ENCODE results near the gene CABP2.

The CABP2 gene

GRCh38 chr11:67535561-67535960, 12.3 kb upstream of the CABP2 start:
- peaks cover 42% of the 10 kb centered on the region for H3K9me3 ChIP-seq (ENCODE audit: insufficient read depth, low read depth, low read length)
- H3K4me1 ChIP-seq (ENCODE audit: insufficient read depth, low read length), result no peaks in the 10 kb centered on the region
- H3K36me3 ChIP-seq (ENCODE audit: insufficient read depth, low read depth, low read length), result no peaks in the 10 kb centered on the region
- no peak overlapping the region for H3K9ac ChIP-seq (ENCODE audit: low read depth, low read length)
- H3K27me3 ChIP-seq (ENCODE audit: insufficient read depth, low read length), result no peaks in the 10 kb centered on the region
- H3K4me3 ChIP-seq (ENCODE audit: low read length), result no peak overlapping the region
- H3K27ac ChIP-seq (ENCODE audit: low read length), result no peak overlapping the region

GRCh38 chr11:67534070-67534679, 10.9 kb upstream of the CABP2 start:
- Histone ChIP-seq H3K9me3 (ENCODE audit: insufficient read depth, low read depth, low read length) (peaks cover 42% of the 10 kb centered on the region), H3K27ac (ENCODE audit: low read length) (no peak overlapping the region), H3K9ac (ENCODE audit: low read depth, low read length) (no peak overlapping the region)

GRCh38 chr11:67532889-67533288, 9.6 kb upstream of the CABP2 start:
- Histone ChIP-seq H3K4me1 (ENCODE audit: insufficient read depth, low read length) (no peaks in the 10 kb centered on the region), H3K9ac (ENCODE audit: low read depth, low read length) (no peak overlapping the region), H3K27ac (ENCODE audit: low read length) (no peak overlapping the region), H3K27me3 (ENCODE audit: insufficient read depth, low read length) (no peaks in the 10 kb centered on the region), H3K9me3 (ENCODE audit: insufficient read depth, low read depth, low read length) (peaks cover 39% of the 10 kb centered on the region), H3K36me3 (ENCODE audit: insufficient read depth, low read depth, low read length) (no peaks in the 10 kb centered on the region), H3K4me3 (ENCODE audit: low read length) (no peak overlapping the region)

More at GRCh38 chr11:67534070-67534679, 10.9 kb upstream of the CABP2 start:
- no peak overlapping the region for H3K4me3 ChIP-seq (ENCODE audit: low read length)
- no peaks in the 10 kb centered on the region for H3K36me3 ChIP-seq (ENCODE audit: insufficient read depth, low read depth, low read length)
- H3K4me1 ChIP-seq (ENCODE audit: insufficient read depth, low read length), result no peaks in the 10 kb centered on the region
- H3K27me3 ChIP-seq (ENCODE audit: insufficient read depth, low read length), result no peaks in the 10 kb centered on the region

GRCh38 chr11:67530282-67530592, 7.0 kb upstream of the CABP2 start:
- H3K9me3 ChIP-seq (ENCODE audit: insufficient read depth, low read depth, low read length), result peaks cover 26% of the 10 kb centered on the region
- H3K27me3 ChIP-seq (ENCODE audit: insufficient read depth, low read length), result no peaks in the 10 kb centered on the region
- no peak overlapping the region for H3K9ac ChIP-seq (ENCODE audit: low read depth, low read length)
- no peak overlapping the region for H3K27ac ChIP-seq (ENCODE audit: low read length)
- no peak overlapping the region for H3K4me3 ChIP-seq (ENCODE audit: low read length)
- no peaks in the 10 kb centered on the region for H3K4me1 ChIP-seq (ENCODE audit: insufficient read depth, low read length)
- H3K36me3 ChIP-seq (ENCODE audit: insufficient read depth, low read depth, low read length), result no peaks in the 10 kb centered on the region

DNA sequence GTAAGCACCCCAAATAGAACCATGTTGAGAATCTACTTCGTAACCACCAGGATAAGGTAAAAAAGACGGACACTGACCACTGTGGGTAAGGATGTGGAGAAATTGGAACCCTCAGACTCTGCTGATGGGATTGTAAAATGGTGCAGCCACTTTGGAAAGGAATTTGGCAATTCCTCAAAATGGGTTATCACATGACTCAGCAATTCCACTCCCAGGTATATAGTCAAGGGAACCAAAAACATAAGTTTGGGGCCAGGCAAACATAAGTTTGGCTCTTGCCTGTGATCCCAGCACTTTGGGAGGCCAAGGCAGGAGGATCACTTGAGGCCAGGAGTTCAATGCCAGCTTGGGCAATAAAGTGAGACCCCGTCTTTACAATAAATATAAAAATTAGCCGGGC, 5.1 kb upstream of the CABP2 start:
- no peak overlapping the region for H3K27ac ChIP-seq (ENCODE audit: low read length)
- H3K9ac ChIP-seq (ENCODE audit: low read depth, low read length), result no peak overlapping the region
- H3K4me3 ChIP-seq (ENCODE audit: low read length), result no peak overlapping the region
- peaks cover 11% of the 10 kb centered on the region for H3K9me3 ChIP-seq (ENCODE audit: insufficient read depth, low read depth, low read length)
- H3K4me1 ChIP-seq (ENCODE audit: insufficient read depth, low read length), result no peaks in the 10 kb centered on the region
- H3K36me3 ChIP-seq (ENCODE audit: insufficient read depth, low read depth, low read length), result no peaks in the 10 kb centered on the region
- H3K27me3 ChIP-seq (ENCODE audit: insufficient read depth, low read length), result no peaks in the 10 kb centered on the region

- Histone ChIP-seq H3K4me3 (ENCODE audit: low read length) (no peak overlapping the region), H3K9me3 (ENCODE audit: insufficient read depth, low read depth, low read length) (no peaks in the 10 kb centered on the region)
Observed at GRCh38 chr11:67525275-67525976, 2.2 kb upstream of the CABP2 start.

GRCh38 chr11:67524480-67524808, 1.2 kb upstream of the CABP2 start:
- Histone ChIP-seq H3K4me1 (ENCODE audit: insufficient read depth, low read length) (no peaks in the 10 kb centered on the region), H3K4me3 (ENCODE audit: low read length) (no peak overlapping the region), H3K9me3 (ENCODE audit: insufficient read depth, low read depth, low read length) (no peaks in the 10 kb centered on the region), H3K27me3 (ENCODE audit: insufficient read depth, low read length) (no peaks in the 10 kb centered on the region), H3K9ac (ENCODE audit: low read depth, low read length) (no peak overlapping the region), H3K27ac (ENCODE audit: low read length) (no peak overlapping the region), H3K36me3 (ENCODE audit: insufficient read depth, low read depth, low read length) (no peaks in the 10 kb centered on the region)

More at GRCh38 chr11:67525275-67525976, 2.2 kb upstream of the CABP2 start:
- Histone ChIP-seq H3K4me1 (ENCODE audit: insufficient read depth, low read length) (no peaks in the 10 kb centered on the region), H3K9ac (ENCODE audit: low read depth, low read length) (no peak overlapping the region), H3K27me3 (ENCODE audit: insufficient read depth, low read length) (no peaks in the 10 kb centered on the region), H3K36me3 (ENCODE audit: insufficient read depth, low read depth, low read length) (no peaks in the 10 kb centered on the region), H3K27ac (ENCODE audit: low read length) (no peak overlapping the region)

DNA sequence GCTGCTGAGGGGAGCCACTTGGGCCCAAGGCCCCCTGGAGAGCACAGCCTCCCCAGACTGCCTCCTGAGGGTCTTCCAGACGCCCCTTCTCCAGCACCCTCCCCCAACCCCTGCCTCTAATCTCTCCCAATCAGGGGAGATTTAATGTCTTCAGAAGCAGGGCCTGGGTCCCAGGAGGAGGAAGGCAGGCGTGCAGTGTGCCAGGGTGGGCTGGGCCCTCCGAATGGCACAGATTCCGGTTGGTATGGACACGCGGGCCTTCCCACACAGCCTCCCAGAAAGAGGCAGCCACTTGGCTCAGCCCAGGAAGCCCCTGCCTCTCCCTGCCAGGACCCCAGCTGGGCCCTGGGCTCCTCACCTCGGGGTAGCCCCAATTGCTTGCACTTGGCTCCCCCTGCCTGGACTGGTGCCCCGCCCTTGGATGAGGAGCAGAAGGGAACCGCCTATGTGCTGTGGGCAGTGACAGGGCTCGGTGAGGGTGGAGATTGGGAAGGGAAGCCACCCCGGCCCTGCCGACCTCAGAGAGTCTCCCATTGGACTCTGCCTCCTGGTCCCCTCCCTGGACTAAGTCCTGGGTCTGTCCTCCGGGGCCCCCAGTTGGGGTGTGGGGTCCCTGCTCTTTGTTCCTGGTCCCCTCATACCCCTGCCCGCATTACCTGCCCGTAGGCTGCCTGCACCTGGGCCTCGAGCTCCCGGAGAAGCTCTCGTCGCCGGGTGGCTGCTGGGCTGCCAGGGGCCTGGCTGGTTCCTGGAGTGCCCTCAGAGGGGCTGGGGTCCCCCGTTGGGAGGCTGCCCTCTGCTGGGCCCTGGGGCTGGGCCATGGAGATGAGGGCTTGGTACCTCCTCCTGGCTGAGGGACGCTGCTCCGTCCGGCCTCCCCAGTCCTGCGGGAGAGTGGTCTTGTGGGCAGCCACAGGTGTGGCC, 572 bp upstream of the CABP2 start:
- Histone ChIP-seq H3K27me3 (ENCODE audit: insufficient read depth, low read length) (no peaks in the 10 kb centered on the region), H3K27ac (ENCODE audit: low read length) (no peak overlapping the region)

DNA sequence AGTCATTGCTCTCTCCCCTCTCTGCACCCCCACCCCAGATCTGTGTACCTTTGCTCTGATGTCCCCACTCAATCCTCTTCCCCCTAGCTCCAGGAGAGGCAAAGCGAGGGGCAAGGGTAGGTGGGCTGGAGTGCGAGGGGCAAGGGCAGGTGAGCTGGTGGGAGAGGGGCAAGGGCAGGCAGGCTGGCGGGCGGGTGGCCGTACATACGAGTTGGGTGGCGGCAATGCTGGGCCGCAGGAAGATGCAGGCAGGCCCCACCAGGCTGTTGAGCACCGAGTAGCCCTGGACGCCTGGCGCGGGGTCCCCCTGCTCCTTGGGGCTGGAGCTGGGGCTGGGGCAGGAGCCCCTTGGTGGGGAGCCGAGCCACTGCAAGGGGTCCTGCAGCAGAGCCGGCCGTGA, 908 bp downstream of the CABP2 start:
- Histone ChIP-seq H3K36me3 (ENCODE audit: insufficient read depth, low read depth, low read length) (no peaks in the 10 kb centered on the region), H3K9ac (ENCODE audit: low read depth, low read length) (no peak overlapping the region), H3K4me3 (ENCODE audit: low read length) (no peak overlapping the region), H3K27ac (ENCODE audit: low read length) (no peak overlapping the region), H3K4me1 (ENCODE audit: insufficient read depth, low read length) (no peaks in the 10 kb centered on the region), H3K27me3 (ENCODE audit: insufficient read depth, low read length) (no peaks in the 10 kb centered on the region), H3K9me3 (ENCODE audit: insufficient read depth, low read depth, low read length) (no peaks in the 10 kb centered on the region)

More for the DNA sequence above, 572 bp upstream of the CABP2 start:
- no peak overlapping the region for H3K4me3 ChIP-seq (ENCODE audit: low read length)
- no peak overlapping the region for H3K9ac ChIP-seq (ENCODE audit: low read depth, low read length)
- no peaks in the 10 kb centered on the region for H3K36me3 ChIP-seq (ENCODE audit: insufficient read depth, low read depth, low read length)
- no peaks in the 10 kb centered on the region for H3K4me1 ChIP-seq (ENCODE audit: insufficient read depth, low read length)
- H3K9me3 ChIP-seq (ENCODE audit: insufficient read depth, low read depth, low read length), result no peaks in the 10 kb centered on the region

- H3K9me3 ChIP-seq (ENCODE audit: insufficient read depth, low read depth, low read length), result no peaks in the 10 kb centered on the region
- no peaks in the 10 kb centered on the region for H3K36me3 ChIP-seq (ENCODE audit: insufficient read depth, low read depth, low read length)
- no peak overlapping the region for H3K9ac ChIP-seq (ENCODE audit: low read depth, low read length)
- H3K4me3 ChIP-seq (ENCODE audit: low read length), result no peak overlapping the region
- H3K27ac ChIP-seq (ENCODE audit: low read length), result no peak overlapping the region
- H3K4me1 ChIP-seq (ENCODE audit: insufficient read depth, low read length), result no peaks in the 10 kb centered on the region
- no peaks in the 10 kb centered on the region for H3K27me3 ChIP-seq (ENCODE audit: insufficient read depth, low read length)
Observed at GRCh38 chr11:67521924-67522323, 1.3 kb downstream of the CABP2 start.

DNA sequence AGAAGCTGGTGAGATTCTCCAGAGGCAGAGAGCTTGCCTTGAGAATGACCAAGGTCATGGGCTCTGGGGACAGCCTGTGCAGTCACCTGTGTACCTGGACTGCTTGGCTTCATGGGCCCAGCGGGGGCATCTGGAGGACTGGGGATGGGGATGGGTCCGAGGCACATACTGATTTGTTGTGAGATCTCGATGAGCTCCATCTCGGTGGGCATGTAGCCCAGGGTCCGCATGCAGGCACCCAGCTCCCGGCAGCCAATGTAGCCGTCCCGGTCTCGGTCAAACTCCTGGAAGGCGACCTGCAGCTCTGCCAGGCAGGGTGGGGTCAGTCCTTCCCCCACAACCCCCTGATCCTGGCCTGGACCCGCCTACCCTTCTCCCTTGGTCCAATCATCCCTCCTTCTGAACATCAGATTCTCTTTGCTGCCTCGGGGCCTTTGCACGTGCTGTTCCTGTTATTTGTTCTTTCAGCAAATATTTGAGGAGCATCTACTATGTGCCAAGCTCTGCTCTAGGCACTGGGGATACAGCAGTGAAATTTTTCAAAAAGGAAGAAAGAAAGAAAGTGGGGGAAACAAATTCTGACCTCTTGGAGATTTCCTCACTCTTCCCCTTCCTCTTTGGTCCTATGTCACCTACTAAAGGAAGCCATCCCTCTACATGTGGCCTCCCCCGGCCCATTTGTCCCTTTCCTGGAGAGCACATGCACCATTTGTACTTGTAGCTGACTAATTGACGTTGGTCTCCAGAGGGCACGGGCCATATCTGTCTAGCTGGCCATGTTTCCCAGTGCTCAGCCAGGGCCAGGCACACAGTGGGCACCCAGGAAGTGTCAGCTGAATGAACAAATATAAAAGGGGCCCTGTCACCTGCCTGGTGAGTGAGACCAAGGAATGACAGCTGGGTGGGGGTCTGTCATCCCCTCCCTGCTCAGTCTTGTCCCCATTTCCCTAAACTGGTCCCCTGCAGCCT, 2.1 kb downstream of the CABP2 start:
- H3K4me3 ChIP-seq (ENCODE audit: low read length), result no peak overlapping the region
- H3K9me3 ChIP-seq (ENCODE audit: insufficient read depth, low read depth, low read length), result no peaks in the 10 kb centered on the region
- H3K36me3 ChIP-seq (ENCODE audit: insufficient read depth, low read depth, low read length), result no peaks in the 10 kb centered on the region
- no peak overlapping the region for H3K9ac ChIP-seq (ENCODE audit: low read depth, low read length)
- no peak overlapping the region for H3K27ac ChIP-seq (ENCODE audit: low read length)
- no peaks in the 10 kb centered on the region for H3K27me3 ChIP-seq (ENCODE audit: insufficient read depth, low read length)
- no peaks in the 10 kb centered on the region for H3K4me1 ChIP-seq (ENCODE audit: insufficient read depth, low read length)
